Lung (tissue), 12 donors: Measurements from ENCODE around the gene LOXHD1. TPM values are rescaled to one million over a fixed set of nuclear protein-coding genes. Genes with fewer than 3 reads are reported as not detected.

Source experiments
- ATAC-seq: fragments of 200-7000 bp; cut with Tn5 transposase; one replicate; pipeline ENCODE4 v1.9.1; 2020; ENCODE audit warnings: moderate number of reproducible peaks; ENCODE audit not compliant: insufficient read depth, low FRiP score
- DNase-seq, 3 donors: peaks; one replicate each; pipeline ENCODE4 v3.0.0-alpha.2; 2013 to 2017
- H3K27ac ChIP-seq, 2 donors: one replicate each; pipeline ENCODE4 v1.5.1; 2013; ENCODE audit warnings: mild to moderate bottlenecking in 2 of 2, moderate library complexity in 2 of 2, control low read depth in 1 of 2, inconsistent platforms in 1 of 2, low read depth in 1 of 2, low read length in 1 of 2
- H3K27me3 ChIP-seq, 3 donors: one replicate each; pipeline ENCODE4 v1.5.1; 2013; ENCODE audit warnings: low read length in 2 of 3; ENCODE audit not compliant: control insufficient read depth in 3 of 3, insufficient read depth in 3 of 3
- H3K36me3 ChIP-seq, 4 donors: one replicate each; pipeline ENCODE4 v1.5.1; 2013; ENCODE audit warnings: low read length in 4 of 4, mild to moderate bottlenecking in 1 of 4, moderate library complexity in 1 of 4; ENCODE audit not compliant: control insufficient read depth in 4 of 4, insufficient read depth in 4 of 4
- H3K4me1 ChIP-seq, 5 donors: one replicate each; pipeline ENCODE4 v1.5.1; 2013; ENCODE audit warnings: low read length in 5 of 5, mild to moderate bottlenecking in 2 of 5, moderate library complexity in 1 of 5; ENCODE audit not compliant: control insufficient read depth in 5 of 5, insufficient read depth in 5 of 5
- H3K4me3 ChIP-seq: one replicate; pipeline ENCODE4 v1.5.1; 2013; ENCODE audit warnings: mild to moderate bottlenecking, control low read depth, moderate library complexity
- H3K9ac ChIP-seq, 2 donors: one replicate each; pipeline ENCODE4 v1.5.1; 2013; ENCODE audit warnings: low read length in 2 of 2, control low read depth in 1 of 2; ENCODE audit not compliant: insufficient read depth in 1 of 2
- H3K9me3 ChIP-seq, 4 donors: one replicate each; pipeline ENCODE4 v1.5.1; 2013; ENCODE audit warnings: low read length in 3 of 4, mild to moderate bottlenecking in 1 of 4, moderate library complexity in 1 of 4; ENCODE audit not compliant: control insufficient read depth in 4 of 4, insufficient read depth in 3 of 4
- CTCF ChIP-seq: IDR thresholded peaks from 2 replicates; pipeline ENCODE4 v1.5.1; 2012; ENCODE audit warnings: mild to moderate bottlenecking; ENCODE audit errors: control extremely low read depth, extremely low read depth
- WGBS, 2 donors: extraction: QIAGEN DNeasy Blood & Tissue Kit; methylation state at CpG; one replicate each; pipeline ENCODE4 v1.1.7; 2013; 5-methylcytosine and 5-hydroxymethylcytosine counted together
- polyA plus RNA-seq, 2 donors: library from polyadenylated mRNA; stranded (reverse); fragments of 200-250 nt; gene quantifications; one replicate each; pipeline ENCODE4 v1.2.1, GENCODE V29; 2013
- total RNA-seq, 2 donors: library from RNA; depleted of rRNA in 1 of 2; stranded (reverse); fragments of >200 nt in 1 of 2; gene quantifications; one replicate each; pipeline ENCODE4 v1.2.1, GENCODE V29; 2014 to 2021
- donor health status: control.
- donor health status: control.
- donor health status: Bipolar disorder and iron deficiency.
- donor health status: healthy.
- donor health status: DM: yes; HTN: yes; CAD: no.

LOXHD1 gene
- total and polyA plus RNA-seq, 4 donors = 0.45 to 3.1 (median 1.2) TPM

GRCh38 chr18:46433121-46433826 is 223.7 kb downstream of the LOXHD1 start:
- TF ChIP-seq CTCF = no peak
- Histone ChIP-seq H3K36me3 (peaks cover 0 to 7% (median 3%) of the 10 kb centered on the region in 4 donors), H3K4me3 (no peak overlapping the region), H3K9me3 (no peaks in the 10 kb centered on the region), H3K9ac (no peak overlapping the region), H3K27me3 (no peaks in the 10 kb centered on the region), H3K4me1 (peaks cover 0 to 5% (median 3%) of the 10 kb centered on the region in 5 donors), H3K27ac (no peak overlapping the region)
- DNase-seq (no peak), ATAC-seq (no peak)
- WGBS, 2 donors = 64 to 74% methylated on average over 35 of the region's 35 CpGs

- ATAC-seq (no peak), DNase-seq (no peak)
- Histone ChIP-seq H3K9ac (no peak overlapping the region), H3K9me3 (no peaks in the 10 kb centered on the region), H3K4me3 (no peak overlapping the region), H3K27me3 (no peaks in the 10 kb centered on the region), H3K36me3 (peaks cover 0 to 7% (median 3%) of the 10 kb centered on the region in 4 donors), H3K27ac (no peak overlapping the region), H3K4me1 (peaks cover 0 to 5% (median 3%) of the 10 kb centered on the region in 5 donors)
- TF ChIP-seq CTCF = no peak
- WGBS, 2 donors = 63 to 83% methylated on average over 4 of the region's 4 CpGs
Measured at GRCh38 chr18:46431522-46432171, 225.4 kb downstream of the LOXHD1 start.

- no peaks in the 10 kb centered on the region for H3K9me3 ChIP-seq
- H3K4me3 ChIP-seq = no peak overlapping the region
- DNase-seq (no peak), ATAC-seq (no peak)
- H3K36me3 ChIP-seq = peaks cover 0 to 4% (median 2%) of the 10 kb centered on the region in 4 donors
- no peak overlapping the region for H3K9ac ChIP-seq
- H3K27ac ChIP-seq = no peak overlapping the region
- 78 to 84% methylated on average over 2 of the region's 2 CpGs for WGBS, 2 donors
- no peak for TF ChIP-seq CTCF
- H3K4me1 ChIP-seq = peaks cover 0 to 5% (median 3%) of the 10 kb centered on the region in 5 donors
- no peaks in the 10 kb centered on the region for H3K27me3 ChIP-seq
Measured at GRCh38 chr18:46429649-46430224, 227.3 kb downstream of the LOXHD1 start.
